ENCODE data around the gene BABAM2. TPM values are rescaled to one million over a fixed set of nuclear protein-coding genes. Genes with fewer than 3 reads are reported as not detected.

The BABAM2 gene
- total and polyA plus RNA-seq, 2 experiments from 2014 or later = 17.8 to 21.5 TPM

DNA sequence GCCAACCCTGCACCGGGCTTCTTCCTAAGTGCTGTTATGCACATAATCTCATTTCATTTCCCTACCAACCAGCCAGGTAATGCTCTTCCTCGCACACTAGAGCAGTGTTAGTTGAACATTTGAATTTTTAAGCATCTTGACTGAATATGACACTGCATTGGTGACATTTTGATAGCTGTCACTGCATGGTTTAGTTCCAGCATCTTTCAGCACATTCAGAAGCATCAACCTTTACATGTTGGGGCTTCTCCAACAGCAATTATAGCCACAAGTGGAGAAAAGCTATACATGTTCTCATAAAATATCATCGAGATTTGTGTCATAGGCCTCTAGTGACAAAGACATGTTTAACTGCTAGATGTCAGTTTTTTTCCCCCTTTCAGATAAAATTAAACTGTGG is 272.0 kb downstream of the BABAM2 start (continued):
- TF ChIP-seq, protein P1, sequence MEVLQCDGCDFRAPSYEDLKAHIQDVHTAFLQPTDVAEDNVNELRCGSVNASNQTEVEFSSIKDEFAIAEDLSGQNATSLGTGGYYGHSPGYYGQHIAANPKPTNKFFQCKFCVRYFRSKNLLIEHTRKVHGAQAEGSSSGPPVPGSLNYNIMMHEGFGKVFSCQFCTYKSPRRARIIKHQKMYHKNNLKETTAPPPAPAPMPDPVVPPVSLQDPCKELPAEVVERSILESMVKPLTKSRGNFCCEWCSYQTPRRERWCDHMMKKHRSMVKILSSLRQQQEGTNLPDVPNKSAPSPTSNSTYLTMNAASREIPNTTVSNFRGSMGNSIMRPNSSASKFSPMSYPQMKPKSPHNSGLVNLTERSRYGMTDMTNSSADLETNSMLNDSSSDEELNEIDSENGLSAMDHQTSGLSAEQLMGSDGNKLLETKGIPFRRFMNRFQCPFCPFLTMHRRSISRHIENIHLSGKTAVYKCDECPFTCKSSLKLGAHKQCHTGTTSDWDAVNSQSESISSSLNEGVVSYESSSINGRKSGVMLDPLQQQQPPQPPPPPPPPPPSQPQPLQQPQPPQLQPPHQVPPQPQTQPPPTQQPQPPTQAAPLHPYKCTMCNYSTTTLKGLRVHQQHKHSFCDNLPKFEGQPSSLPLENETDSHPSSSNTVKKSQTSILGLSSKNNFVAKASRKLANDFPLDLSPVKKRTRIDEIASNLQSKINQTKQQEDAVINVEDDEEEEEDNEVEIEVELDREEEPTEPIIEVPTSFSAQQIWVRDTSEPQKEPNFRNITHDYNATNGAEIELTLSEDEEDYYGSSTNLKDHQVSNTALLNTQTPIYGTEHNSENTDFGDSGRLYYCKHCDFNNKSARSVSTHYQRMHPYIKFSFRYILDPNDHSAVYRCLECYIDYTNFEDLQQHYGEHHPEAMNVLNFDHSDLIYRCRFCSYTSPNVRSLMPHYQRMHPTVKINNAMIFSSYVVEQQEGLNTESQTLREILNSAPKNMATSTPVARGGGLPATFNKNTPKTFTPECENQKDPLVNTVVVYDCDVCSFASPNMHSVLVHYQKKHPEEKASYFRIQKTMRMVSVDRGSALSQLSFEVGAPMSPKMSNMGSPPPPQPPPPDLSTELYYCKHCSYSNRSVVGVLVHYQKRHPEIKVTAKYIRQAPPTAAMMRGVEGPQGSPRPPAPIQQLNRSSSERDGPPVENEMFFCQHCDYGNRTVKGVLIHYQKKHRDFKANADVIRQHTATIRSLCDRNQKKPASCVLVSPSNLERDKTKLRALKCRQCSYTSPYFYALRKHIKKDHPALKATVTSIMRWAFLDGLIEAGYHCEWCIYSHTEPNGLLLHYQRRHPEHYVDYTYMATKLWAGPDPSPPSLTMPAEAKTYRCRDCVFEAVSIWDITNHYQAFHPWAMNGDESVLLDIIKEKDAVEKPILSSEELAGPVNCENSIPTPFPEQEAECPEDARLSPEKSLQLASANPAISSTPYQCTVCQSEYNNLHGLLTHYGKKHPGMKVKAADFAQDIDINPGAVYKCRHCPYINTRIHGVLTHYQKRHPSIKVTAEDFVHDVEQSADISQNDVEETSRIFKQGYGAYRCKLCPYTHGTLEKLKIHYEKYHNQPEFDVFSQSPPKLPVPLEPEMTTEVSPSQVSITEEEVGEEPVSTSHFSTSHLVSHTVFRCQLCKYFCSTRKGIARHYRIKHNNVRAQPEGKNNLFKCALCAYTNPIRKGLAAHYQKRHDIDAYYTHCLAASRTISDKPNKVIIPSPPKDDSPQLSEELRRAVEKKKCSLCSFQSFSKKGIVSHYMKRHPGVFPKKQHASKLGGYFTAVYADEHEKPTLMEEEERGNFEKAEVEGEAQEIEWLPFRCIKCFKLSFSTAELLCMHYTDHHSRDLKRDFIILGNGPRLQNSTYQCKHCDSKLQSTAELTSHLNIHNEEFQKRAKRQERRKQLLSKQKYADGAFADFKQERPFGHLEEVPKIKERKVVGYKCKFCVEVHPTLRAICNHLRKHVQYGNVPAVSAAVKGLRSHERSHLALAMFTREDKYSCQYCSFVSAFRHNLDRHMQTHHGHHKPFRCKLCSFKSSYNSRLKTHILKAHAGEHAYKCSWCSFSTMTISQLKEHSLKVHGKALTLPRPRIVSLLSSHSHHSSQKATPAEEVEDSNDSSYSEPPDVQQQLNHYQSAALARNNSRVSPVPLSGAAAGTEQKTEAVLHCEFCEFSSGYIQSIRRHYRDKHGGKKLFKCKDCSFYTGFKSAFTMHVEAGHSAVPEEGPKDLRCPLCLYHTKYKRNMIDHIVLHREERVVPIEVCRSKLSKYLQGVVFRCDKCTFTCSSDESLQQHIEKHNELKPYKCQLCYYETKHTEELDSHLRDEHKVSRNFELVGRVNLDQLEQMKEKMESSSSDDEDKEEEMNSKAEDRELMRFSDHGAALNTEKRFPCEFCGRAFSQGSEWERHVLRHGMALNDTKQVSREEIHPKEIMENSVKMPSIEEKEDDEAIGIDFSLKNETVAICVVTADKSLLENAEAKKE (CRISPR knock-in tag; IDR thresholded peaks at IDR 0.05) = no peak

DNA sequence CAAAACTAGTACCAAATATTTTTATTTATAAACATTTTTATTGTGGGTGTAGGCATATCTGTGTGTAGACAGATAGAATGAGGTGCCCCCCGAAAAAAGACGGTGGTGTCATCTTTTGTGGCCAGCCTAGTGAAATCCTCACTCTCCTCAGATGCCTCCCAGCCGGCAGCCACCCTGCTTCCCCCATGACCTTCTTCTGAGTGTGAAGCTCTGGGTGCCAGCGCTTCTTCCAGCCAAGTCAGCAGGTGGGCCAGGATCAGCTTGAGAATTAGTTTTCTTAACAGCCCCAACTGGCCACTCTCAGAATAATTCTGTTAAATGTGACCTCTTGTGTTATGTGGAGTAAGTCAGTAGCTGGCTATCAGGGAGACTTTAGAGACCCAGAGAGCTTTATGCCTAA is 272.5 kb downstream of the BABAM2 start:
- no peak overlapping the region for H3K27ac Mint-ChIP-seq
- H3K27me3 Mint-ChIP-seq (ENCODE audit: insufficient read depth, low read depth, poor library complexity) = peaks cover 1% of the 10 kb centered on the region
- Histone ChIP-seq H3K27me3 (ENCODE audit: insufficient read depth) (no peaks in the 10 kb centered on the region), H4K20me1 (replicated peaks; ENCODE audit: insufficient read depth) (no peaks in the 10 kb centered on the region), H3K4me1 (ENCODE audit: insufficient read depth) (no peaks in the 10 kb centered on the region), H2AFZ (no peak overlapping the region), H3K4me3 (no peak overlapping the region), H3K27ac (ENCODE audit: low read depth) (no peak overlapping the region), H3K36me3 (ENCODE audit: insufficient read depth) (no peaks in the 10 kb centered on the region), H3K9me2 (ENCODE audit: insufficient read depth) (no peaks in the 10 kb centered on the region; the same call in 1 of the 2 replicates), H3K4me2 (no peak overlapping the region), H3F3A (replicated peaks; ENCODE audit: low read depth) (no peaks in the 10 kb centered on the region), H3K79me2 (replicated peaks; ENCODE audit: insufficient read depth) (no peaks in the 10 kb centered on the region)
- no peaks in the 10 kb centered on the region for H3K9me3 Mint-ChIP-seq
- no peaks in the 10 kb centered on the region for H3K36me3 Mint-ChIP-seq (ENCODE audit: low read depth)
- ATAC-seq (no peak), DNase-seq (ENCODE audit: low spot score) (no peak)
- no peak overlapping the region for H3K4me3 Mint-ChIP-seq
- H3K4me1 Mint-ChIP-seq = no peaks in the 10 kb centered on the region
- TF ChIP-seq, protein P1 (CRISPR knock-in tag; IDR thresholded peaks at IDR 0.05) = no peak
- TF ChIP-seq ZNF114 (CRISPR knock-in tag; IDR thresholded peaks at IDR 0.05) (no peak), POLR2AphosphoS5 (IDR thresholded peaks at IDR 0.05; ENCODE audit: low read depth) (no peak), STAT1 (IDR thresholded peaks at IDR 0.05; ENCODE audit: unreplicated experiment) (no peak), JUNB (IDR thresholded peaks at IDR 0.05; ENCODE audit: unreplicated experiment) (no peak), CREB1 (CRISPR knock-in tag; IDR thresholded peaks at IDR 0.05; ENCODE audit: low read depth) (no peak), EZH2phosphoT487 (IDR thresholded peaks at IDR 0.05; ENCODE audit: unreplicated experiment) (no peak), EZH2 (IDR thresholded peaks at IDR 0.05; ENCODE audit: low read depth, unreplicated experiment) (no peak)
- TF ChIP-seq, protein P2, sequence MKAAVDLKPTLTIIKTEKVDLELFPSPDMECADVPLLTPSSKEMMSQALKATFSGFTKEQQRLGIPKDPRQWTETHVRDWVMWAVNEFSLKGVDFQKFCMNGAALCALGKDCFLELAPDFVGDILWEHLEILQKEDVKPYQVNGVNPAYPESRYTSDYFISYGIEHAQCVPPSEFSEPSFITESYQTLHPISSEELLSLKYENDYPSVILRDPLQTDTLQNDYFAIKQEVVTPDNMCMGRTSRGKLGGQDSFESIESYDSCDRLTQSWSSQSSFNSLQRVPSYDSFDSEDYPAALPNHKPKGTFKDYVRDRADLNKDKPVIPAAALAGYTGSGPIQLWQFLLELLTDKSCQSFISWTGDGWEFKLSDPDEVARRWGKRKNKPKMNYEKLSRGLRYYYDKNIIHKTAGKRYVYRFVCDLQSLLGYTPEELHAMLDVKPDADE (IDR thresholded peaks at IDR 0.05) = no peak
